ENCODE results near the gene TAS2R4. TPM values are rescaled to one million over a fixed set of nuclear protein-coding genes. Genes with fewer than 3 reads are reported as not detected.
A peak's percentile ranks its signal among the peaks of the same experiment; 100 is the strongest.
"Not testable (repeated sequence)": the region's sequence is repeated elsewhere in the genome, so short reads cannot be mapped to it uniquely, and the experiment has no call there.

Gene TAS2R4
- 3.1 TPM for total RNA-seq

DNA sequence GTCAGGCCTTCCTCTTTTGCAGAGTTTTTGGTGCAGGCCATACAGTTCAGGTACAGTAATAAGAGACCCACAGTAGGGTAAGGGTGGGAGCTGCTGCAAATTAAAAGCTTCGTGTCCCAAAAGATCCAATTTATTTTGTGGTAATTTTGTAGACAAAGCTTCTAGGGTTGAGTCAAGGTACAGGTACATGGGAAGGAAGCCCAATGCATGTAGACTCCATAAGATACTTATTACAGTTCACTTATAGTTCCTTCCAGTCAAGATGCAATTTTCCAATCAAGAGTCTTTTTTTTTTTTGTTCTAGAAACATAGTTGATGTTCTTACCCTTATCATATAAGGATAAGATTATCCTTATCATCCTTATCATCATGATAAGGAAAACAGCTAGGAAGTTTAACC, at the start of gene TAS2R4:
Gene TAS2R4 (plus strand): TSS at position 301 of the 400 bp plus-strand sequence. CDS start 1,815 bp downstream, outside the sequence.
- DNase-seq = no peak

DNA sequence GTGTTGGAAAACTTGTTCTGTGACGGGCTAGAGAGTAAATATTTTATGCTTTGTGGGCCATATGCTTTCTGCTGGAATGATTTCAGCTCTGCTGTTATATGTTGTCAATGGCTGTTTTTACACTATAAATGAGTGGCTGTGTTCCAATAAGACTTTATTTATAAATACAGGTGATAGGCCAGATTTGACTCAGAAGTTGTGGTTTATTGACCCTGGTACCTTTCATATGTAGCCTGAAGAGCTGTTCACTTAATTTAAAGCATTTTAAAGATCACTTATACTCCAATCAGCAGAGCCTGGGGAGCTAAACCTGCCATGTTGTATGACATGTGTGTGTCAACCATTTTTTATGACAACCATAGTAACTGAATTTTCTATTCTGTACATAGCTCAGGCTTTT, 47.5 kb upstream of the TAS2R4 start:
- DNase-seq = no peak

- no peak for DNase-seq
Measured at GRCh38 chr7:141731476-141732149, 44.9 kb upstream of the TAS2R4 start.

DNA sequence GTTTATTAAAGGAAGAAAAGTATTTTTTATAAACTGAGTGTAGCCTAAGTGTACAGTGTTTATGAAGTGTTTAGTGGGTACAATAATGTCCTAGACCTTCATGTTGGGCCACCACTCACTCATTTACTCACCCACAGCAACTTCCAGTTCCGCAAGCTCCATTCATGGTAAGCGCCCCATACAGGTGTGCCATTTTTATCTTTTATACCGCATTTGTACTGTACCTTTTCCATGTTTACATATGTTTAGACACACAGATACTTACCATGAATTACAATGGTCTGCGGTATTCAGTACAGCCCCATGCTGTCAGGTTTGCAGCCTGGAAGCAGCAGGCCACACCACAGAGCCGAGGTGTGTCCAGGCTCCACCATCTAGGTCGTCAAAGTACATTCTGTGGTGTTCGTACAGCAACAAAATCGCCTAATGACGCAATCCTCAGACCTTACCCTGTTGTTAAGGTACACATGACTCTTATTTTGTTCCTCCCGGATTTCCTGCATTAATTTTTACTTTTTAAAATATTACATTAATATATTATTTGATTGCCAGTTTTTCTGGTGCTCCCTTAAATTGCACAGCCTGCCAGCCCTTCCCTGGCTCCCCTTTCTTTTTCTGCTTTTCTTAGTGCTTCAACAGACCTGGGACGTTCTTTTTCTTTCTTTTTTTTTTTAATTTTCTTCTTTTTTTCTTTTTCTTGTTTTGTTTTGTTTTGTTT, 39.2 kb upstream of the TAS2R4 start:
- DNase-seq = no peak

DNA sequence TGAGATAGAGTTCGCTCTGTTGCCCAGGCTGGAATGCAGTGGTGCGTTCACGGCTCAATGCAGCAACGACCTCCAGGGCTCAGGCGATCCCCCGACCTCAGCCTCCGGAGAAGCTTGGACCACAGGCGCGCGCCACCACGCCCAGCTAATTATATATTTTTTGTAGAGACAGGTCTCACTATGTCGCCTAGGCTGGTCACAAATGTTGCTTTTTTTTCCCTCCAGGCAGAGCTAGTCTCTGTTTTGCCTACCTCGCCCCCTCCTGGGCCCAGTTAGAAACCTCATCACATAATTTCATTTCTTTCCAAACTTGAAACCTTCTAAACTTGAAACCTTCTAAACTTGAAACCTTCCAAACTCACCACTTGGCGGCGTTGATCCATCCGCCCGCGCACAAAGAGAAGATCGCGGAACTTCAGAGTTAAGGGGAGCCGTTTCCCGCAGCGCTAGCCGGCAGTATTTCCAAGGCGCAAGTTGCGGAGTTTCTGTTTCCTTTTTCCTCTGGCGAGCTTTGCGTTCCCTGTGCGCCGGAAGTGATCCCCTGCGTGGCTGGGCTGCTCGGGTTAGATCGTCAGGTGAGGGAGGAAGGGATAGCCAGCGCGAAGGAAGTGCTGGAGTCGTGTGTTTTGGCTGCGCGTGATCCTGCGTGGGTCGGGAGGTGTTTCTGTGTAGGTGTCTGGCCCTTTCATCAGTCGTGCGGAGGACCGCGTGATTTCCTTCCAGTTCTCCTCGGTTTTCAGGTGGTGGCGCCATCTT, 38.5 kb upstream of the TAS2R4 start, which contains the start of gene SSBP1:
Gene SSBP1 (plus strand): TSS at position 523 of the 756 bp plus-strand sequence. CDS start 809 bp downstream, outside the sequence.
- DNase-seq = peak; percentile 97

- peak; percentile 65 for DNase-seq
Measured at GRCh38 chr7:141738592-141739013, 37.9 kb upstream of the TAS2R4 start.

DNA sequence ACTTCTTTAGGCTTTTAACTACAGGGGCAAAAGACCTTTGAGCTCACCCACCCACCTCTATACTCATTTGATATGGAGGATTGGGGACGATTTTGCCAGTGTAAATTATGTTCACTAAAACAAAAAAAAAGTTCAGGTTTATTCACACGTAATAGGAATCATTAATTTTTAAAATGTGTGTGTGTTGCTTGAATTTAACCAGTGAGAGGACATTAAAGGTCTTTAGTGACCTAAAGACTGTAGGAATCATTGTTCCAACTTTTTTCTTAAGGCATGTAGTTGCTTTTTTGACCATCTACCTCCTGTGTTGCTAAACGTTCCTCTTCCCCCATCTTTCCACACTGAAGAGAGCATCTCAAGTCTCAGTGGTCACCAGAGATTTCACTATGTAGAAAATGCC, 37.2 kb upstream of the TAS2R4 start:
- DNase-seq = no peak

DNA sequence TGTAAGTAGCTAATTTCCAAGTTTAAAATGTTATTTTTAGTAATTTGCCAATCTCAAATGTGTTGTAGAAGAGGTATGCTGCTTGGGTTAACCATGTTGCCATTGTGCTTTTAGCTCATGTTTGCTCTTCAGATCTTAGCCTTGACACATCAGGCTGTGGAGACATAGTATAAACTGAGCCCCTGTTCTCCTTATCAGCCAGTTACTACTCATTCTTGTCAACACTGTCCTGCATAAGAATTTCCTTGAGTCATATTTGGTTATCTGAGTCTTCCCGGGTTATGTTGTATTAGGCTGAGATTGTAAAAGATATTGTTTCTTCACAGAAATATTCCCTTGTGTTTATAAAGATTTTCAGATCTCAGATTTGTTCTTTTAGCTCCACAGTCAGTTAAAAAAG, 34.2 kb upstream of the TAS2R4 start:
- no peak for DNase-seq

- DNase-seq = no peak
Measured at GRCh38 chr7:141744131-141744530, 32.3 kb upstream of the TAS2R4 start.

DNA sequence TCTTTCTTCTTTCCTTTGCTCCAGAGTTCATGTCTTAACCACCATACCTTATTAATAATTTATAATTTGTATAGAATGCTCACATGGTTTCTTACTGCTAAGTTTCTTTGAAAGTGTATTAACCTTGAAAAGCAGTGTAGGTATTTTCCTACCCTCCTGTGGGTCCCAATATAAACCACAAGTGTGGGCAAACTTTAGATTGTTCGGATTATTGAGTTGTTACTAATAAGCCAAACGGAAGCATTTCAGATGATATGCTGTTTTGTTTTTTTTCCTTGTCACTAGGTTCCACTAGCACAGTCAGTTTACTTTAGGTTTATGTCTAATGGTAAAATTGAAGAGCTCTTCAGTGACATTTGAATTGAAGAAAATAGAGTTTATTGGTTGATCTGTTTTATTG, 28.1 kb upstream of the TAS2R4 start:
- no peak for DNase-seq

DNA sequence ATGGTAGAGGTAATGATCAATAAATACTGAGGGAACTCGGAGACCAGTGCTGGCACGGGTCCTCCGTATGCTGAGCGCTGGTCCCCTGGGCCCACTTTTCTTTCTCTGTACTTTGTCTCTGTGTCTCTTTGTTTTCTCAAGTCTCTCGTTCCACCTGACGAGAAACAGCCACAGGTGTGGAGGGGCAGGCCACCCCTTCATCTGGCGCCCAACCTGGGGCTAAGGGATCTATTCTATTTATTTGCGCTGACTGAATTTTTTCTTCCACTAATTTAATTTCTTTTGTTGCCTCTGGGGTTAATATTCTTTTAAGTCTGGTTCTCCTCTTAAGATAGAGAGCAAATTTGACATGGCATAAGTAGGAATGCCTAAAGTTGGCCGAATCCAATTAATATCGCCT, 24.6 kb upstream of the TAS2R4 start:
- DNase-seq = not testable (repeated sequence)

GRCh38 chr7:141752634-141753033, 23.8 kb upstream of the TAS2R4 start:
- no peak for DNase-seq

- DNase-seq = no peak
Measured at GRCh38 chr7:141754939-141755338, 21.5 kb upstream of the TAS2R4 start.

- no peak for DNase-seq
Measured at GRCh38 chr7:141763797-141764196, 12.7 kb upstream of the TAS2R4 start, which contains the start of gene TAS2R3. Gene TAS2R3, plus strand, starts transcription at chr7:141764097. Its CDS starts 62 bp downstream, at chr7:141764159.

- not testable (repeated sequence) for DNase-seq
Measured at GRCh38 chr7:141770083-141770583, 6.3 kb upstream of the TAS2R4 start.

DNA sequence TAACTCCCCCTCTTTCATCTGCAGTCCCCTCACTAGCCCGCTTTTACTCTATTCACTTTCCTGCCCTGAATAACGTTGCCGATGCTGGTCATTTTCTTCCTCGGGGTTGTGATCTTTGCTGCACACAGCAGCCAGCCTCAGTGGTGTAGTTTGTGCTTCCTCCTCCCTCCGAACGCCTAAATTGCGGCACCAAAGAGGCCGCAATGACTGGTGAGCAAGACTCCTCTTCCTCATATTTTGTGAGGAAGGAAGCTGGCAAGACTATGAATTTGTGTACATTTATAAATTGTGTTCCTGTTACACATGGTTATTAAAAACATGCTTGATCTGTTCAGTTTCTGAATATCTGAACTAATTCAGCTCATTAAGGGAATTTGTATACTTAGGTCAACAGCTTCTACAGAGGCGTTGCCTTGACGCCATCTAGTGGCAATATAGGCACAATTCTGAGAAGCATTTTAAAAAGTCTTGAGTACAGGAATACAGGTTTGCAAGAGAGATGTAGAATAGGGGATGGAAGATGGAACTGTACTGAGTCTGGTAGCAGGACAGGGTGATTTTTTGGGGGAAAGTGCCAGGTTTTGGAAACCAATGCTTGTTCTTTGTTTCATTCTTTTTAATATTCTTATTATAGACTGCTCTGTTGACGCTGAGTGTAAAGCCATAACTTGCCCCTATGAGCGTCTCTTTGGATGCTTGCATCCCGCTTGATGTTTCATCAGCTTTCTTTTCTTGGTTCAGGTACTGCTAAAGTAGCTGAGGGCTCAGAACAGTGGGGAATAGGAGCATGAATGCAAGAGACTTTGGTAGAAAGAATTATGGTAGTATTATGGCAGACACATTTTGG, 9.5 kb downstream of the TAS2R4 start:
- DNase-seq = no peak

- DNase-seq = no peak
Measured at GRCh38 chr7:141788296-141788695, 11.8 kb downstream of the TAS2R4 start.

DNA sequence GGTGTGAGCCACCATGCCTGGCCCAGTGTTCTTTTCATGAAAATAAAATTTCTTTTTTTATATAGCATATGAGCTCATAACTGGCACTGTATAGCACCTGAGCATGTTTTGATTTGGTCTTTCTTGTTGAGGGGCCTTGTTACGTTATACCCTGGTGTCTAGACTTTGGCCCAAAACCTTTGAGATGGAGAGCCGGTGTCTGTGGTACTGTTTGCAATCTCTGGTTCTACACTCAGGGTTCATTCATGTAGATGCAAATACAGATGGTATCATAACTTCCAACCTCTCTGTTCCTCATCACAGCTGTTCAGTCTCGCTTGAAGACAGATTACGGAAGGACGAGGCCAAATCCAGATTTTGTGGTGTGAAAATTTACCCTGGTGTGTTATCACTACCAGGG, 13.4 kb downstream of the TAS2R4 start, which contains the start of gene TAS2R5:
Gene TAS2R5 (plus strand): TSS at position 301 of the 400 bp plus-strand sequence. CDS start 145 bp downstream, outside the sequence.
- DNase-seq = no peak

GRCh38 chr7:141792526-141792925, 16.1 kb downstream of the TAS2R4 start:
- DNase-seq = no peak

GRCh38 chr7:141820067-141820466, 43.6 kb downstream of the TAS2R4 start:
- DNase-seq = no peak

GRCh38 chr7:141822432-141822831, 46.0 kb downstream of the TAS2R4 start:
- DNase-seq = not testable (repeated sequence)

All from skin of body (tissue), 2 donors.